ENCODE data around the gene RABGEF1. TPM values are rescaled to one million over a fixed set of nuclear protein-coding genes. Genes with fewer than 3 reads are reported as not detected.

RABGEF1 gene
- total RNA-seq, 1 donor from 2014 or later, result 33.2 TPM

- Histone ChIP-seq H3K4me2 (ENCODE audit: low read length) (no peak overlapping the region), H3K79me2 (ENCODE audit: insufficient read depth, low read length) (peaks cover 3% of the 10 kb centered on the region), H3K36me3 (ENCODE audit: insufficient read depth, low read length) (no peaks in the 10 kb centered on the region), H3K4me1 (ENCODE audit: insufficient read depth, low read length) (no peaks in the 10 kb centered on the region), H3K9ac (ENCODE audit: low read length) (no peak overlapping the region), H3K27me3 (ENCODE audit: insufficient read depth, low read length) (no peaks in the 10 kb centered on the region), H3K4me3 (ENCODE audit: insufficient read depth, low read depth, low read length) (no peak overlapping the region), H2AFZ (ENCODE audit: low read depth, low read length) (no peak overlapping the region), H3K9me3 (ENCODE audit: insufficient read depth, low read depth, low read length) (no peaks in the 10 kb centered on the region), H3K27ac (ENCODE audit: low read depth, low read length) (no peak overlapping the region), H4K20me1 (ENCODE audit: insufficient read depth, low read length) (peaks cover 5% of the 10 kb centered on the region)
- TF ChIP-seq CTCF (IDR thresholded peaks at IDR 0.05; ENCODE audit: insufficient read depth, low read depth, low read length) (no peak), EZH2 (IDR thresholded peaks at IDR 0.05; ENCODE audit: insufficient read depth, low read length) (no peak)
- Mint-ChIP-seq H3K9me3 (ENCODE audit: unreplicated experiment) (peaks cover 9% of the 10 kb centered on the region), H3K4me1 (ENCODE audit: low read depth, unreplicated experiment) (no peaks in the 10 kb centered on the region), H3K27me3 (ENCODE audit: low read depth, unreplicated experiment) (no peaks in the 10 kb centered on the region), H3K36me3 (ENCODE audit: low read depth, unreplicated experiment) (peaks cover 31% of the 10 kb centered on the region), H3K4me3 (ENCODE audit: unreplicated experiment) (no peak overlapping the region), H3K27ac (ENCODE audit: unreplicated experiment) (no peak overlapping the region)
- DNase-seq (ENCODE audit: low read depth) (no peak), FAIRE-seq (no peak)
Observed at GRCh38 chr7:66732439-66732838, 8.1 kb upstream of the RABGEF1 start.

DNA sequence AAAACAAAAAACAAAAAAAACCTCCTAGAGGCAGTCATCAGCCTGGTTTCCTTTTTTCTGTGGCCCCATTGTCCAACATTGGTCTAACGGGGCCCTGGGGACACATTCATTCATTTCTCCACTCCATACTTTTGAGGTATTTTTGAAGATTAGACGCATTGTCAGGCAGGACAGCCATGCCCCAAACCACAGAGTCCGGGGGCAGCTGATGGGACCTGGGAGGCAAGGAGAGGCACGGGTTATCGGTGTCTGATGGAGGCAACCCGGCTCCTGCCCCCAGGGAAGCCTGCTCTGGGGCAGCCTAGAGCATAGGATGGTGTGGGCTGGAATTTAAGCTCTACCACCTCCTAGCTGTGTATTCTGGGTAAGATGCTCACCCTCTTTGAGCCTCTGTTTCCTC, 6.5 kb upstream of the RABGEF1 start:
- no peaks in the 10 kb centered on the region for H3K27me3 ChIP-seq (ENCODE audit: insufficient read depth, low read length)
- Mint-ChIP-seq H3K36me3 (ENCODE audit: low read depth, unreplicated experiment) (peaks cover 23% of the 10 kb centered on the region), H3K27me3 (ENCODE audit: low read depth, unreplicated experiment) (no peaks in the 10 kb centered on the region), H3K4me1 (ENCODE audit: low read depth, unreplicated experiment) (no peaks in the 10 kb centered on the region), H3K4me3 (ENCODE audit: unreplicated experiment) (no peak overlapping the region), H3K27ac (ENCODE audit: unreplicated experiment) (no peak overlapping the region), H3K9me3 (ENCODE audit: unreplicated experiment) (peaks cover 9% of the 10 kb centered on the region)
- H3K27ac ChIP-seq (ENCODE audit: low read depth, low read length), result no peak overlapping the region
- TF ChIP-seq CTCF (IDR thresholded peaks at IDR 0.05; ENCODE audit: insufficient read depth, low read depth, low read length) (no peak), EZH2 (IDR thresholded peaks at IDR 0.05; ENCODE audit: insufficient read depth, low read length) (no peak)
- H3K4me3 ChIP-seq (ENCODE audit: insufficient read depth, low read depth, low read length), result no peak overlapping the region
- H3K4me1 ChIP-seq (ENCODE audit: insufficient read depth, low read length), result no peaks in the 10 kb centered on the region
- no peaks in the 10 kb centered on the region for H3K36me3 ChIP-seq (ENCODE audit: insufficient read depth, low read length)
- peaks cover 7% of the 10 kb centered on the region for H3K79me2 ChIP-seq (ENCODE audit: insufficient read depth, low read length)
- H4K20me1 ChIP-seq (ENCODE audit: insufficient read depth, low read length), result peaks cover 5% of the 10 kb centered on the region
- no peaks in the 10 kb centered on the region for H3K9me3 ChIP-seq (ENCODE audit: insufficient read depth, low read depth, low read length)
- H3K9ac ChIP-seq (ENCODE audit: low read length), result no peak overlapping the region
- DNase-seq (ENCODE audit: low read depth), result no peak
- H3K4me2 ChIP-seq (ENCODE audit: low read length), result no peak overlapping the region
- no peak for FAIRE-seq
- H2AFZ ChIP-seq (ENCODE audit: low read depth, low read length), result no peak overlapping the region

DNA sequence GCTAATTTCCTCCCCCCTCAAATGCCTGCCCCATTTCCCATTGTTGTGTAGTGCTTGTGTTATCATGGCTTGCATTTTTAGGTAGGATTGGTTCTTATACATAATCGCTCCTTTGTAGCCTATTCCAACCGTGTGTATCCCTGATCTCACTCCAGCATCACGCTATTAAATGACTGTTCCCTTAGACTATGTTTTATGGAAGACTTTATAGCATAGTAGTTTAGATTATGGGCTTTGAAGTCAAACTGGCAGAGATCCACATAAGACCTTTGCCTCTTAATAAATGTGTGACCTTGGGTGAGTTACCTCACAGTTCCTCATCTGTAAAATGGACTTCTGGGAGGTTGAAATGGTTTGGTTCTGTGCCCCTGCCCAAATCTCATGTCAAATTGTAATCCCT, 5.4 kb upstream of the RABGEF1 start:
- H3K9me3 Mint-ChIP-seq (ENCODE audit: unreplicated experiment), result peaks cover 9% of the 10 kb centered on the region
- H3K27ac Mint-ChIP-seq (ENCODE audit: unreplicated experiment), result no peak overlapping the region
- Histone ChIP-seq H3K27me3 (ENCODE audit: insufficient read depth, low read length) (no peaks in the 10 kb centered on the region), H2AFZ (ENCODE audit: low read depth, low read length) (no peak overlapping the region), H3K4me1 (ENCODE audit: insufficient read depth, low read length) (peaks cover 4% of the 10 kb centered on the region), H3K27ac (ENCODE audit: low read depth, low read length) (no peak overlapping the region), H3K79me2 (ENCODE audit: insufficient read depth, low read length) (peaks cover 15% of the 10 kb centered on the region), H4K20me1 (ENCODE audit: insufficient read depth, low read length) (no peaks in the 10 kb centered on the region), H3K9me3 (ENCODE audit: insufficient read depth, low read depth, low read length) (no peaks in the 10 kb centered on the region), H3K9ac (ENCODE audit: low read length) (no peak overlapping the region), H3K4me2 (ENCODE audit: low read length) (no peak overlapping the region), H3K36me3 (ENCODE audit: insufficient read depth, low read length) (no peaks in the 10 kb centered on the region), H3K4me3 (ENCODE audit: insufficient read depth, low read depth, low read length) (no peak overlapping the region)
- no peak overlapping the region for H3K4me3 Mint-ChIP-seq (ENCODE audit: unreplicated experiment)
- DNase-seq (ENCODE audit: low read depth) (no peak), FAIRE-seq (no peak)
- H3K4me1 Mint-ChIP-seq (ENCODE audit: low read depth, unreplicated experiment), result no peaks in the 10 kb centered on the region
- peaks cover 19% of the 10 kb centered on the region for H3K36me3 Mint-ChIP-seq (ENCODE audit: low read depth, unreplicated experiment)
- H3K27me3 Mint-ChIP-seq (ENCODE audit: low read depth, unreplicated experiment), result no peaks in the 10 kb centered on the region
- TF ChIP-seq EZH2 (IDR thresholded peaks at IDR 0.05; ENCODE audit: insufficient read depth, low read length), result no peak

All from astrocyte (in vitro differentiated cells and primary cell).